Left colon (tissue), 2 donors: ENCODE results near the gene C20orf204. TPM values are rescaled to one million over a fixed set of nuclear protein-coding genes. Genes with fewer than 3 reads are reported as not detected.
"Not testable (repeated sequence)": the region's sequence is repeated elsewhere in the genome, so short reads cannot be mapped to it uniquely, and the experiment has no call there.

Source experiments
- ATAC-seq: fragments of 200-7000 bp; cut with Tn5 transposase; one replicate; pipeline ENCODE4 v1.9.1; 2020; ENCODE audit warnings: mild to moderate bottlenecking, moderate library complexity
- DNase-seq, 2 donors: peaks; one replicate each; pipeline ENCODE4 v3.0.0-alpha.2; 2020
- intact Hi-C, 2 donors: fragments of 100-400 bp; cut with DNase I in 1 of 2; cut with micrococcal nuclease in 1 of 2; formaldehyde crosslinking; loops; one replicate each; pipeline versions ENCODE4 v1.11.2 to v1.14.0; 2022; cut with DNase I, micrococcal nuclease
- long read RNA-seq: library from polyadenylated mRNA; unstranded; transcript quantifications from one replicate; pipeline ENCODE4 v2.0.0, GENCODE V29; 2021
- total RNA-seq, 2 donors: library from RNA; stranded (reverse); fragmentation: NEBNext Ultra II Directional; extraction: Animal tissue kit (Norgen Biotek cat#: 25700); gene quantifications; one replicate each; pipeline ENCODE4 v1.2.1, GENCODE V29; 2021
- donor health status: DM: no; HTN: no; CAD: no.
- donor health status: DM: yes; HTN: yes; CAD: no.

C20orf204 gene, protein sequence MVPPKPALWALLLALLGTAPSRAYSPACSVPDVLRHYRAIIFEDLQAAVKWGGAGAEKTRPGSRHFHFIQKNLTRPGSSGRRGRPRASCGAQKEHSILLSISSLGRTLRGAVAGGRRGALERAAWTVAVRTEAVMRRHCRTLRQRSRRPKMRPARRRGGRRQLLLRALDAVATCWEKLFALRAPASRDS
- total RNA-seq: 1 to 10 TPM in 1 of 2 donors, under 1 TPM in 1; 0.67 to 1.7 TPM
- long read RNA-seq: 0 reads

DNA sequence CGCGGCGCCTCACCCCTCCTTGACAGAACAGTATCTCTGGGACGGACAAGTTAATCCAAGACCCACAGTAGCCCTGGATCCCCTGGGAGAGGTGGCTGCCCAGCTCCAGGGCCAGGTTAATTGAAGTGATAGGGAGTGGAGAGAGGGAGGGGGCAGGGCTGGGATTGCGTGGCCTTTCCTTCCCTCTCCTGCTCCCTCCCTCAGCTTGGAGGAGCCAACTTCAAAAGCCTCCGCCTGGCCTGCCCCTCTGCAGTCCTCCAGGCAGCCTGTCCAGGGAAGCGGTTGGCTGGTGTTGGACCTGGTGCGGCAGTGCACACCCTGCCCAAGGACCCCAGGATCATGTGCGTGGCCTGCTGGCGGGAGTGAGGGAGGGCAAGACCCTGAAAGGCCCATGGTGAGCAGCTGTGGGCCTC, at the start of gene C20orf204:
C20orf204 (plus strand) TSS at position 250 of the 413 bp plus-strand sequence; CDS start at position 392, 142 bp downstream.
- DNase-seq (no peak), ATAC-seq (no peak)
- intact Hi-C loops: no loop called here

DNA sequence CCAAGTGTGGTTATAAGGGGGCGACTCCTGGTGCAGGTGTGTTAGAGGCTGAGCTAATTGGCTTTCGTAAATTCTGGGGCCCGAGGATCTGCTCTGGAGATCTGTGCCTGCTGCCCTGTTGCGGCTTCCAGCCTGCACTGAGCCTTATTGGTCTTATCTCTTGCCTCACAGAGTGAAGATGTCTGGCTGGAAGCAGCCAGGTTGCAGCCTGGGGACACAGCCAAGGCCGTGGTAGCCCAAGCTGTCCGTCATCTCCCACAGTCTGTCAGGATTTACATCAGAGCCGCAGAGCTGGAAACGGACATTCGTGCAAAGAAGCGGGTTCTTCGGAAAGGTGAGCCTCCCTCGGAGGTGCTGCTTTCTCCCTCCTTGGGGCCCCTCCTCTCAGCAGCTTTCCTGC, 35.1 kb upstream of the C20orf204 start:
- intact Hi-C loops: no loop called here
- DNase-seq (no peak), ATAC-seq (no peak)

DNA sequence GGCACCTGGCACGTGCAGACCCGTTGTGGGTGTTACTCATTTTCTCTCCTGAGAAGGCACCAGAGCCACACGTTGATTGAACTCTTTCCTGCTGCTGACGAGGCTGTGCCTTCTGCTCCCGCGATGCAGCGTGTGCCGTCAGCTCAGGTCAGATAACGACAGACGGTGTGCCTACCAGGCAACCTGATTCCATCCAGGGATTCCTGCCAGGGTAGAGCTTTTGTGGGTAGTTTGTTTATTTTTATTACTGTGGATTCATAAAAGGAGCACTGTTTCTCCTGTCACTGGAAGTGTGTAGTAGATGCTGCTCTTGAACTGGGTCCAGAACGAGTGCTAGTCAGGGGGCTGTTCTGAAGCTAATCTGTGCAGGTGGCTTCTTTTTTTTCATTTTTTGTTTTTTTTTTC, 34.4 kb upstream of the C20orf204 start:
- ATAC-seq (peak; percentile 45), DNase-seq (no peak)

DNA sequence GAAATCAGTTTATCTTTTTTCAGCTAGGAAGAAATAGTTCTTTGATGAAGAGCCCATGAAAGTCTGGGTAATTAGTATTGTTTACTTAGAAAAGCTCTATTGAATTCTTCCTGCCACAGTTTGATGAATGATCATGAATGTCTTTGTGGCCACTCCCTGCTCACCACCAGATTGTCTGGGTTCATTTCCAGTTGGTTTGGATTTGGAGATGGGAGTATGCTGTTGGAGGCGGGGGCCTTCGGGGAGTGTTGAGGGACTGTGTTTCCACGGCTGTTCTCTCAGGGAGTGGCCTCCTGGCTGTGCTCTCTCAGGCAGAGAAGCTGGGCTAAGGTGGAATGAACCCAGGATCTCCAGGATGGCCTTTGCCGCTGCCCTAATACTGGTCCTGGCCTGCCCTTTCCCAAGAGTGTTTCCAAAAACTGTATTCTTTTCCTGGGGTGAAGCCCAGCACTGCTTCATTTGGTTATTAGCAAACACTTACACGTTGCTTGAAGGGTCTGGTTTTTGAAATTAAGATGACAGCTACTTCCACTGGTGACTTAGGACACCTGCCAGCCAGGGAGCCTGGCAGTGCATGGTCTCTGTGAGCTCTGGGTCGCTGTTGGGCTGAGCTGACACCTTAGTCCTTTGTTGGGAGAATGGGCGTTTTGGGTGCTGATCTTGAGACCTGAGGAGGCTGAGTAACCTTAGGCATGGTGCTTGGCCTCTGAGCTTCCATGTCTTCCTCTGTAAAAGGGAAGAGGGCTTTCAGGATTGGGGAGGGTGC, 31.8 kb upstream of the C20orf204 start:
- ATAC-seq (peak; percentile 49), DNase-seq (no peak)
- intact Hi-C loops: no loop called here

More for the DNA sequence above, 34.4 kb upstream of the C20orf204 start:
- intact Hi-C loops: no loop called here

DNA sequence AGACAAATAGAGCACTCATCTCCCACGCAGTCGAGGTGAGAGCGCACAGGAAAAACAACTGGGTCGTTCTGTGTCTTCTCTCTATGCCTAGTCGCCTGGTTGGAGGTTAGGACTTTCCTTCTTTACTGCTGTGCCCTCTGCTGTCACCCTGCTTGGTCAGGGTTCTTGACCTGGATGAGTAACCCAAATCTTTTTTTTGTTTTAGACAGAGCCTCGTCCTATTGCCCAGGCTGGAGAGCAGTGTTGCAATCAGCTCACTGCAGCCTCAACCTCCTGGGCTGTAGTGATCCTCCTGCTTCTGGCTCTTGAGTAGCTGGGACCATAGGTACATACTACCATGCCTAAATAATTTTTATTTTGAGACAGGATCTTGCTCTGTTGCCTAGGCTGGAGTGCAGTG, 30.6 kb upstream of the C20orf204 start:
- DNase-seq: no peak
- no peak for ATAC-seq
- intact Hi-C loops: no loop called here

DNA sequence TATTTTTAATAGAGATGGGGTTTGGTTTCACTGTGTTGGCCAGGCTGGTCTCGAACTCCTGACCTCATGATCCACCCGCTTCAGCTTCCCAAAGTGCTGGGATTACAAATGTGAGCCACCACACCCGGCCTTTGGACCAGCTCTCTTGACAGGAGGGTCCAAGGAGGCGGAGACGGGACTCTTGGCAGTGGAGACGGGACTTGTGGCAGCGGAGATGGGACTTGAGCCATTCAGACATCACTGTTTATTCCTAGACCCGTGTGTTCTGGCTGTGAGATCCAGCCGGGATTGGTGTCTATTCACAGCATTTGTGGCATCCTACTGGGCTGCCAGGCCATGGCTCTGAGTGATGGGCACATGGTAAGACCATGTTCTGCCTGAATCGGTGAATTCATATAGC, 29.5 kb upstream of the C20orf204 start:
- DNase-seq: no peak
- no peak for ATAC-seq
- intact Hi-C loops: no loop called here

DNA sequence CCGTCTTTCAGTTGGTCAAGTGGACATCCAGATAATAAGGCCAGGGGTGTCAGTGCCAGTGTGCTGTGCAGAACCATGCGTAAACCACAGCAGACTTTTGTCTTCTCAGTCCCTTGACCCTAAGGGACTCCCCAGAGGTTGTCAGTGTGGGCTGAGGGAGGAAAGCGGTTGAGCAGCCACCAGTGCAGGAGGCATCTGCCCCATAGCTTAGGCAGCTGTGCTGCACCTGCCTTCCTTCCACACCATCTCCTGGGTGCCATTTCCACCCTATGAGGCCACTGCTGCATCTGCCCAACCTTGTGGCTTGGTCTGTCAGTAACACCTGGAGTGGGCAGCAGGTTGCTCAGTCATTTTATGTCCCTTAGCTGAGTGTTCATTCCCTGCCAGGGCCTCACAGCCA, 29.1 kb upstream of the C20orf204 start:
- ATAC-seq (no peak), DNase-seq (no peak)
- intact Hi-C loops: no loop called here

DNA sequence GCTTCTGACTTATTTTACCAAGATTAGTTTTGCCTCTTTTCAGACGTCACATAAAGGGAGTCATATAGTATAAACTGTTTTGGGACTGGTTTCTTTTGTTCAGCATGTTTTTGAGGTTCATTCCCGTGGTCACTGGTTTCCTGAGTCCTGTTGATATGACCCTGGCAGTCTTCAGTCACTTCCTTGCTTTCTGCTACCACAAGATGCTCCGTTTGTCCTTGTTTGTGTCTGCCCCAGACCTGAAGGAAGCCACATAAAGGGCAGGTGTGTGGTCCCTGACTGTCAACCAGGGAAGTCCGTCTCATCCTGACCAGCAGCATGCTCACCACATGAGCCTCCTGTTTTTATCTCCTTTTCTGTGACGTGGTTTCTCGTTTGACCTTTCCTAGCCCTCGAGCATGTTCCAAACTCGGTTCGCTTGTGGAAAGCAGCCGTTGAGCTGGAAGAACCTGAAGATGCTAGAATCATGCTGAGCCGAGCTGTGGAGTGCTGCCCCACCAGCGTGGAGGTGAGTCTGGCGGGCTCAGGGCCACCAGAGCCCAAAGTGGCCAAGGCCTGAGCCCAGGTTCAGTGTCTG, 26.1 kb upstream of the C20orf204 start:
- DNase-seq: no peak
- intact Hi-C loops: no loop called here
- no peak for ATAC-seq

DNA sequence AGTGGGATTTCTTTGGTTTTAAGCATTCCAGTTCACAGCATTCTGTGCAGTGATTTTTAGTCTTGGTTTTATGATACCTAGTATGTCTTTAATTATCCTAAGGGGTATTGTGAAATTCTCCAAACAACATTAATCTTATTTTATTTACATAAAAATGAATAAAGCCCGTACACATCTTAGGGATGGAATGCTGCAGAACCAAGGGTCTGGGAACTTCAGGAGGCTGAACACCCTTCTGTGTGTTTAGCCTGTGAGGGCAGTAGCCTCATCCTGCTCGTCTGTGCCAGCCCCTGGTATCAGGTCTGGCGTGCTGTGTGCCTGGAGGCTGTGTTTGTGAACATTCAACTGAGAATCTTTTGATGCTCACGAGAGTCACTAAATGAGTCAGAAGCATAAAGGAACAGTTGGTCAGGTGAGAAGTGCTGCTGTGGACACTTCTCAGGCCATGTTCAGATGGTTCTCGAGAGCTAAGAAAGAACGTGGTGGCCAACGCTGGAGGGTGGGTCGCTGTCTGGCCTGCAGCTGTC, 25.2 kb upstream of the C20orf204 start:
- ATAC-seq: no peak

DNA sequence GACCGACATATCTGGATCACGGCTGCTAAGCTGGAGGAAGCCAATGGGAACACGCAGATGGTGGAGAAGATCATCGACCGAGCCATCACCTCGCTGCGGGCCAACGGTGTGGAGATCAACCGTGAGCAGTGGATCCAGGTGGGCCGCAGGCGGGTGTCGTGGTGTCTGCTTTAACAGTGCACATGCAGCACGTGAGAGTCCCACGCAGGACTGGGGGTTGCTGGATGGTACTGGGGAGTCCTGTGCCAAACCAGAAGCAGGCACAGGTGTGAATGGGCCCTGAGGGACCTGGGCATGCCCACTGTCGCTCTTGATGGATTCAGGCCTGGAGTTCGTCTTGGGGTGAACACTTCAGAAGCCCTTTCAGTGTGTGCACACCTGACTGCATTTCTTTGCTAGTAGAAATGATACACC, 24.6 kb upstream of the C20orf204 start:
- intact Hi-C loops: no loop called here
- ATAC-seq (no peak), DNase-seq (no peak)

More for the DNA sequence above, 25.2 kb upstream of the C20orf204 start:
- intact Hi-C loops: no loop called here
- DNase-seq: no peak

DNA sequence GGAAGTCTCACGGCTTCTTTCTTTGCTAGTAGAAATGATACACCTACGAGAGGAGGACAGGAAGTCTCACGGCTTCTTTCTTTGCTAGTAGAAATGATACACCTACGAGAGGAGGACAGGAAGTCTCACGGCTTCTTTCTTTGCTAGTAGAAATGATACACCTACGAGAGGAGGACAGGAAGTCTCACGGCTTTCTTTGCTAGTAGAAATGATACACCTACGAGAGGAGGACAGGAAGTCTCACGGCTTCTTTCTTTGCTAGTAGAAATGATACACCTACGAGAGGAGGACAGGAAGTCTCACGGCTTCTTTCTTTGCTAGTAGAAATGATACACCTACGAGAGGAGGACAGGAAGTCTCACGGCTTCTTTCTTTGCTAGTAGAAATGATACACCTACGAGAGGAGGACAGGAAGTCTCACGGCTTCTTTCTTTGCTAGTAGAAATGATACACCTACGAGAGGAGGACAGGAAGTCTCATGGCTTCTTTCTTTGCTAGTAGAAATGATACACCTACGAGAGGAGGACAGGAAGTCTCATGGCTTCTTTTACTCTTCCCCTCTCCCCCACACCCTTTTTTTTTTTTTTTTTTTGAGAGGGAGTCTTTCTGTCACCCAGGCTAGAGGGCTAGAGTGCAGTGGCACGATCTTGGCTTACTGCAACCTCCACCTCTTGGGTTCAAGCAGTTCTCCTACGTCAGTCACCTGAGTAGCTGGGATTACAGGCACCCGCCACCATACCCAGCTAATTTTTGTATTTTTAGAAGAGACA, 23.4 kb upstream of the C20orf204 start:
- DNase-seq, intact Hi-C loops, ATAC-seq: not testable (repeated sequence)

DNA sequence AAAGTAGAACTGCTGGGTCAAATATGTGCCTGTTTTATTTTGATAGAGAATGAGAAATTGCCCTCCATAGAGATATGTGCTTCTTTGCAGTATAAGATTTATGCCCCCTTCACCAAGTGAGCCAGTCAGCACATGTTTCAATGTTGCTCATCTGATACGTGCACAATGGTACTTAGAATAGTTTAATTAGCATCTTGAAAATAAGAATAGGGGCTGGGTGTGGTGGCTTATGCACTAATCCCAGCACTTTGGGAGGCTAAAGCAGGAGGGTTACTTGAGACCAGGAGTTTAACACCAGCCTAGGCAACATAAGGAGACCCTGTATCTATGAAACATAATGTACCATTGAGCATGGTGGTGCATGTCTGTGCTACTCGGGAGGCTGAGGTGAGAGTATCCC, 20.3 kb upstream of the C20orf204 start:
- intact Hi-C loops: no loop called here
- DNase-seq (no peak), ATAC-seq (no peak)

DNA sequence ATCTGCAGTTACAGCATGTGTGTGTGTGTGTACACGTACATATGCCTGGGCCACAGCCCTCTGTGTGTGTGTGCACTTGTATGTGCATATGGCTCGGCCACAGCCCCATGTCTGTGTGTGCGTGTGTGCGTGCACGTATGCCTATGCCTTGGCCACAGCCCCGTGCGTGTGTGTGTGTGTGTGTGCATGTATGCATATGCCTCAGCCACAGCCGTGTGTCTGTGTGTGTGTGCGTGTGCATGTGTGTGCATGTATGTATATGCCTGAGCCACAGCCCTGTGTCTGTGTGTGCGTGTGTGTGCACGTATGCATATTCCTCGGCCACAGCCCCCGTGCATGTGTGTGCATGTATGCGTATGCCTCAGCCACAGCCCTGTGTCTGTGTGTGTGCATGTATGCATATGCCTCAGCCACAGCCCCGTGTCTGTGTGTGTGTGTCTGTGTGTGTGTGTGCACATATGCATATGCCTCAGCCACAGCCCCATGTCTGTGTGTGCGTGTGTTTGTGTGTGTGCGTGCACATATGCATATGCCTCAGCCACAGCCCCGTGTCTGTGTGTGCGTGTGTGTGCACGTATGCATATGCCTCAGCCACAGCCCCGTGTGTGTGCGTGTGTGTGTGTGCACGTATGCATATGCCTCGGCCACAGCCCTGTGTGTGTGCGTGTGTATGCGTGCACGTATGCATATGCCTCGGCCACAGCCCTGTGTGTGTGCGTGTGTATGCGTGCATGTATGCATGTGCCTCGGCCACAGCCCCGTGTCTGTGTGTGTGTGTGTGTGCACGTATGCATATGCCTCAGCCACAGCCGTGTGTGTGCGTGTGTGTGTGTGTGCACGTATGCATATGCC, 14.6 kb upstream of the C20orf204 start:
- ATAC-seq (no peak), DNase-seq (no peak)
- intact Hi-C loops: no loop called here

DNA sequence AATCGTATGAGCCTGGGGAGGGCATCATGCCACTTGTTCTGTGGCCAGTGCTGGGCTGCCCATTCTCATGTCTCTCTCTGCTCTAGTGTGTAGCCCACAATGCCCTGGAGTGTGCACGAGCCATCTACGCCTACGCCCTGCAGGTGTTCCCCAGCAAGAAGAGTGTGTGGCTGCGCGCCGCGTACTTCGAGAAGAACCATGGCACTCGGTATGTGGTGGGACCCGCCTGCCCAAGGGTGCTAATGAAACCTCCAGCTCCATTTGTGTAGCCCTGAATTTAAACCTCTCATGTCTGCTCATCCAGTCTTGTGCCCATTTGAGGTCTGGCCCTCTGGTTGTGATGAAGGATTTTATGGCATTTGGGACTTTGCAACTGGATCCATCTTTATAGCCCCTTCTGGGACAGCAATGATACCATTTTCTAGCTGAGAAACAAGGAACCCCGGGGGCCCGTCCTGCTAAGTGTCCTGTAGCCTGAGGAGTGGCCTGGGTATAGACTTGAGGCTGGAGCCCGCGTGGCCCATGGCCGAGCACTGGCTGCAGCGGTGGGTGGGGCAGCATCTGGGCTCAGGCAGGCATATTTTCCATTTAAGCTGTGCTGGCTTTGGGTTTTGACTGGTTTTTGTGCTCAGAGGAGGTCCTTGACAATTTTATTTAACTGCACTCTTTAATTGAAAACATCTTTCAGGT, 13.2 kb upstream of the C20orf204 start:
- intact Hi-C loops: no loop called here
- no peak for DNase-seq
- no peak for ATAC-seq

DNA sequence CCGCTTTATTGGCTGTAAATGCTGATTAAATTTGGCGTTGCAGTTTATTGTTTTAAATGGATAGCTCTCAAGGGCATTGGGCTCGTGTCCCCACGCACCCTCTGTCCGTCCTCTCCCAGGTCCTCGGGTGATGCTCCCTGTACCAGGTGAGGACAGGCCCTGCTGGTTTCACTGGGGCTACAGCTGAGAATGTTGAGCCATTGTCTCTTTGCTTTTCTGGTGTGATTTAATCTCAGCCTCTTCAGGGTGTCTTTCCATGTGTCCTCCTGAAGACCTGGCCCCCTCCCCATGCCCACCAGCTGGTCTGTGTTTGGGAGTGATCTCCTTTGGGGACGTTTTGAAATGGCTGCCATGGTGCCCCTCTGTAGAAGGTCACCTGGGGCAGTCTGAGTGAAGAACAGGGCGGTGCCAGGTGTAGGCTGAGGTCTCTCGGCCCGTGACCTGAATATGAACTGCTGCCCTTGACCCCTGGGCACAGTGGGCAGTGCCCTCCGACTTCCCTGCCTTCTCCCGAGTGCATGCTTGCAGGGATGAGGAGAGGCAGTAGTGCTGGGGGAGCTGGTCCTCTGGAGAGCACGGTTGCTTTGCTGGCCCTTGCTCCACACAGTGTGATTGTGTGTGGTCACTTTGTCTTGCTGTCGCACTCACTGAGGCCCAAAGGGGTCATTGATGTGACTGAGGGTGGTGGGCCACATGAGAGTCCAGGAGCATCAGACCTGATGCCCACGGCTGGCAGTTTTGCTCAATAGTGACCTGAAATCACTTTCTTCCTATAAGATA, 12.4 kb upstream of the C20orf204 start:
- ATAC-seq: peak; percentile 14
- DNase-seq: no peak

DNA sequence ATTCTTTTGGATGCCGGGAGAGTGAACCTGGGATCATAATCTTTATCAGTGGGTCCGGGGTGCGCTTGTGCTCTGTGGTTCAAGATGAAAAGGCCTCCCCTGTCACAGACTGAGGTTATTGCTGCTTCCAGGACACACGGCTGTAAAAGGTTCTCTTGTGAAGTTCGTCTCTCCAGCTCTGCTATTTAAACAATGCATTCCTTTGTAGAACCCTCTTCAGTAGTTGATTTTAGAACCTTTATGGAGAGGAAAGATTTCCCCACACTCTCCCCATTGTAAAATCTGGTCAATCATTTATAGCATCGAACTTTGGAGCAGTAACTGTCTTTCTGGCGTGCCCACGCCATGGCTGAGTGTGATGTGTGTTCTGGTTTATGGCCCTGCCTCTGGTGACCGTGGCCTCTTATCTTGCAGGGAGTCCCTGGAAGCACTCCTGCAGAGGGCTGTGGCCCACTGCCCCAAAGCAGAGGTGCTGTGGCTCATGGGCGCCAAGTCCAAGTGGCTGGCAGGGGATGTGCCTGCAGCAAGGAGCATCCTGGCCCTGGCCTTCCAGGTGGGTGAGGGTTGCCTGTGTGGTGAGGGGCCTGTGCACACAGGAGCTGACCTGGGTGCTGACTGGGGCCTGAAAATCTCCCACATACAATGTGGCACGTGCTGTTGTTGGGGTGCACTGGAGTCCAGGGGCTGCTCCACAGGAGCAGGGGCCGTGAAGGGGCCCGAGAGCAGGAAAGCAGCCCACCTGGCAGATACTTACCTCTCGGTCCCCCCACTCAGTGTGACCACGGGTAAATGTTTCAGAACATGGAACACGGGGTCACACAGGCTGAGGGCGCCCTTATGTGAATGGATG, 11.6 kb upstream of the C20orf204 start:
- ATAC-seq: peak; percentile 93
- intact Hi-C loops: no loop called here

More for the DNA sequence above, 12.4 kb upstream of the C20orf204 start:
- intact Hi-C loops: no loop called here

More for the DNA sequence above, 11.6 kb upstream of the C20orf204 start:
- peak; percentile 46 to 51 for DNase-seq
